Measurements from ENCODE around the gene MAPK10.
A peak's percentile ranks its signal among the peaks of the same experiment; 100 is the strongest.

Gene MAPK10

GRCh38 chr4:86359944-86360478 lies at the start of gene MAPK10:
Gene MAPK10 (minus strand): TSS chr4:86360053.
- Histone ChIP-seq H2AFZ (ENCODE audit: low read depth, low read length) (peak within 1 kb of the TSS; percentile 10), H3K9me3 (ENCODE audit: low read length) (no peaks in the 10 kb centered on the region), H3K4me3 (ENCODE audit: low read length) (peak within 1 kb of the TSS; percentile 96), H3K27me3 (ENCODE audit: insufficient read depth, low read length) (no peaks in the 10 kb centered on the region), H3K36me3 (ENCODE audit: insufficient read depth, low read length) (no peaks in the 10 kb centered on the region), H3K4me1 (ENCODE audit: insufficient read depth, low read length) (peaks cover 33% of the 10 kb centered on the region)

GRCh38 chr4:86403575-86403974 lies 43.7 kb upstream of the MAPK10 start:
- Histone ChIP-seq H3K9me3 (ENCODE audit: low read length) (no peaks in the 10 kb centered on the region), H3K4me1 (ENCODE audit: insufficient read depth, low read length) (no peaks in the 10 kb centered on the region), H2AFZ (ENCODE audit: low read depth, low read length) (no peak overlapping the region), H3K36me3 (ENCODE audit: insufficient read depth, low read length) (no peaks in the 10 kb centered on the region), H3K27me3 (ENCODE audit: insufficient read depth, low read length) (no peaks in the 10 kb centered on the region), H3K4me3 (ENCODE audit: low read length) (no peak overlapping the region)

- H3K4me1 ChIP-seq (ENCODE audit: insufficient read depth, low read length), result no peaks in the 10 kb centered on the region
- no peaks in the 10 kb centered on the region for H3K36me3 ChIP-seq (ENCODE audit: insufficient read depth, low read length)
- H3K27me3 ChIP-seq (ENCODE audit: insufficient read depth, low read length), result no peaks in the 10 kb centered on the region
- H3K9me3 ChIP-seq (ENCODE audit: low read length), result no peaks in the 10 kb centered on the region
- H2AFZ ChIP-seq (ENCODE audit: low read depth, low read length), result no peak overlapping the region
- no peak overlapping the region for H3K4me3 ChIP-seq (ENCODE audit: low read length)
Measured at GRCh38 chr4:86401826-86402225, 42.0 kb upstream of the MAPK10 start.

DNA sequence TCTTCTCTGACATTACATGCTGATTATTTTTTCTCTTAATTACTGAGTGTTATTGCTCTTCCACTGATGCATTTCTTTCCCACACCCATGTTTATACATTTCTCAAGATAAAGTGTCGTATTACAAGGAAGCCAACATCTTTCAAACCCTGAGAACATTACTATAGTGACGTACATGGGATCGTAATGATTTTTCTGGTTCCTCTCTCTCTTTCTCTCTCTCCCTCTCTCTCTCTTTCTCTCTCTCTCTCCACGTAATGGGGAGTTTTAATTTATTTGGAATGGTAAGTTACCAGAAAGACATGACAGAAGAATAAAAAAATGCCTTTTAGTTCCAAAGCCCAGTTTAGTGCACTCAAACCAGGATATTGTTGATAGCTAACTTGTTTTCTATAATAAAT lies 40.4 kb upstream of the MAPK10 start:
- Histone ChIP-seq H3K4me3 (ENCODE audit: low read length) (no peak overlapping the region), H2AFZ (ENCODE audit: low read depth, low read length) (no peak overlapping the region), H3K4me1 (ENCODE audit: insufficient read depth, low read length) (no peaks in the 10 kb centered on the region), H3K36me3 (ENCODE audit: insufficient read depth, low read length) (no peaks in the 10 kb centered on the region), H3K9me3 (ENCODE audit: low read length) (no peaks in the 10 kb centered on the region), H3K27me3 (ENCODE audit: insufficient read depth, low read length) (no peaks in the 10 kb centered on the region)

DNA sequence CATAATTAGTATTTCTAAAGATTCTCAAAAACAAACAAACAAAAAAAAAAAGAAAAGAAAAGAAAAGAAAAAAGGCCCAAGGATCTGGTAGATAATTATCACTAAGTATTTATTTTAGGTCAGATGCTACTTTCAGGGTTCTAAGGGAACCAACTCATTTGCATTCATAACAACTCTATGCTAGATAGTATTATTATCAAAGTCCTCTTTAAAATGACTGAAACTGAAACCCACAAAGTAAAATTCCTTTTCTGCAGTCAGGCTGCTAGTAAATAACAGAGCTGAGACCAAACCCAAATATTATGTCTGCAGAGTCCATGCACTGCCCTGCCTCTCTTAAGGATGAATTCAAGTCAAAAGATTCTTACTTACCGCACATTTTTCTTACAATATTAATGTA lies 38.3 kb upstream of the MAPK10 start:
- no peak overlapping the region for H2AFZ ChIP-seq (ENCODE audit: low read depth, low read length)
- no peaks in the 10 kb centered on the region for H3K27me3 ChIP-seq (ENCODE audit: insufficient read depth, low read length)
- H3K9me3 ChIP-seq (ENCODE audit: low read length), result no peaks in the 10 kb centered on the region
- H3K4me3 ChIP-seq (ENCODE audit: low read length), result no peak overlapping the region
- H3K4me1 ChIP-seq (ENCODE audit: insufficient read depth, low read length), result no peaks in the 10 kb centered on the region
- H3K36me3 ChIP-seq (ENCODE audit: insufficient read depth, low read length), result no peaks in the 10 kb centered on the region

- Histone ChIP-seq H3K27me3 (ENCODE audit: insufficient read depth, low read length) (no peaks in the 10 kb centered on the region), H2AFZ (ENCODE audit: low read depth, low read length) (no peak overlapping the region), H3K9me3 (ENCODE audit: low read length) (no peaks in the 10 kb centered on the region), H3K4me3 (ENCODE audit: low read length) (no peak overlapping the region), H3K4me1 (ENCODE audit: insufficient read depth, low read length) (peaks cover 2% of the 10 kb centered on the region), H3K36me3 (ENCODE audit: insufficient read depth, low read length) (no peaks in the 10 kb centered on the region)
Measured at GRCh38 chr4:86393749-86394148, 33.9 kb upstream of the MAPK10 start.

GRCh38 chr4:86389664-86390063 lies 29.8 kb upstream of the MAPK10 start:
- Histone ChIP-seq H3K27me3 (ENCODE audit: insufficient read depth, low read length) (no peaks in the 10 kb centered on the region), H3K4me3 (ENCODE audit: low read length) (no peak overlapping the region), H3K4me1 (ENCODE audit: insufficient read depth, low read length) (peaks cover 23% of the 10 kb centered on the region), H2AFZ (ENCODE audit: low read depth, low read length) (no peak overlapping the region), H3K9me3 (ENCODE audit: low read length) (no peaks in the 10 kb centered on the region), H3K36me3 (ENCODE audit: insufficient read depth, low read length) (no peaks in the 10 kb centered on the region)

DNA sequence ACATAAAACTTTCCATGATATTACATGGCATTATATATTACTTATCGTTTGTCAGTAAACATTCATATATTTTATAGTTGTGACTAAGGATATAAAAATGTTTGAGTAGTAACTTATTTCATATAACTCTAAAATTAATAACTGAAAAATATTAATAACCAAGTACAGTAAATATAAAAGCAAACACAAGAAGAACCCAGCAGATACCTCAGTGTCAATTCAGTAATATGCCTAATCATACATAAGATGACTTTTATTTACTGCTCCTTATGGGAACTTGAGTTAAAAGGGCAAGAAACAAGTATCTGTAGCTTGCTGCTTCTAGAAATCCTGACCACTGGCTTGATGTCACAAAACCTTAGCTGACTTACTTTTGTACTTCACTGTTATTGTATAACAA lies 28.4 kb upstream of the MAPK10 start:
- Histone ChIP-seq H3K27me3 (ENCODE audit: insufficient read depth, low read length) (no peaks in the 10 kb centered on the region), H3K4me1 (ENCODE audit: insufficient read depth, low read length) (peaks cover 23% of the 10 kb centered on the region), H3K9me3 (ENCODE audit: low read length) (no peaks in the 10 kb centered on the region)

DNA sequence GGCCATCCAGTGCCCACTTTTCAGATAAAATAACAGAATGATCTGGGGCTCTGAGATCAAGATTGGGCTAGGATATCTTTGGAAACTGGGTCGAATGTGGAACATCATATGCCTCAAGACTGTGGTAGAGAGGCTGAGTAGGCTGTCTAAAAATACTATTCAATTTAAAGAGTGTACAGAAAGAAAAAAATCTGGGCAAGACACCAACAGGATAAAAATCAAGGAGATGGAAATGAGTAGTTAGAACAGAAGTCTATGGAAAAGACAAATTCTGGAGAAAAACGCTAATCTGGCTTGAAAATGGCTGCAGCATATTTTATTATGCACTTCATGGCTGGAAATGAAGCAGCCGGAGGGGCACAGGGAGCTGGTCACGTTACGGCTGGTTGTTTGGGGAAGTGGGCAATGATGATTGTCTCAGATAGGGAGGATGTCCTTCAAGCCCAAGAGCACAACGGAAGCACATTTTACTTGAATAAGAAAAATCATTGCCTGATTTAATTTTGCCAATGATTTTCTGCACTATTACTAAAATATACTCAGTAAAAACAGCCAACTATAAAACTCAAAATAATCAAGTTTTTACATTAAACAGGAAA lies 27.1 kb upstream of the MAPK10 start:
- peak overlapping the region; percentile 51 for H2AFZ ChIP-seq (ENCODE audit: low read depth, low read length)
- H3K27me3 ChIP-seq (ENCODE audit: insufficient read depth, low read length), result no peaks in the 10 kb centered on the region
- no peaks in the 10 kb centered on the region for H3K36me3 ChIP-seq (ENCODE audit: insufficient read depth, low read length)
- H3K4me3 ChIP-seq (ENCODE audit: low read length), result no peak overlapping the region
- peaks cover 23% of the 10 kb centered on the region for H3K4me1 ChIP-seq (ENCODE audit: insufficient read depth, low read length)
- no peaks in the 10 kb centered on the region for H3K9me3 ChIP-seq (ENCODE audit: low read length)

More for the DNA sequence above, 28.4 kb upstream of the MAPK10 start:
- H2AFZ ChIP-seq (ENCODE audit: low read depth, low read length), result no peak overlapping the region
- no peaks in the 10 kb centered on the region for H3K36me3 ChIP-seq (ENCODE audit: insufficient read depth, low read length)
- H3K4me3 ChIP-seq (ENCODE audit: low read length), result no peak overlapping the region

DNA sequence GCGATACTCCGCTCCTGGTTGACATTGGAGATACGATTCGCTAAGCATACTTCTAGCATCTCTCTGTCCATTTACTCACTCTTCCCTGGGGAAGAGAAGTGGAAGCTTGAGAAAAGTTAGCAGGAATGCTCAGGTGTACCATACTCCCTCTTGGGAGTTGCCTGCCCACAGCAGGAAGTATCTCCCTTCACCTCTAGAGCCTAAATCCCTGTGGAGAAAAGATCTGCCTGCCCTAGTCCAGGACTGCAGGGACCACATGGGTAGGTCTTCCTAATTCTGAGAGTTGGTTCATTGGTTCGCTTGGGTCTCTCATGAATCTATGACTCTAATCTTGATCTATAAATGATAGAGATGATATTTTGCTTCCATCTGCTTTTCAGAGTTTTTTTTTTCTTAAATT lies 26.3 kb upstream of the MAPK10 start:
- Histone ChIP-seq H3K27me3 (ENCODE audit: insufficient read depth, low read length) (no peaks in the 10 kb centered on the region), H3K9me3 (ENCODE audit: low read length) (no peaks in the 10 kb centered on the region), H3K36me3 (ENCODE audit: insufficient read depth, low read length) (no peaks in the 10 kb centered on the region), H3K4me3 (ENCODE audit: low read length) (no peak overlapping the region), H2AFZ (ENCODE audit: low read depth, low read length) (no peak overlapping the region), H3K4me1 (ENCODE audit: insufficient read depth, low read length) (peaks cover 23% of the 10 kb centered on the region)

GRCh38 chr4:86381431-86381830 lies 21.6 kb upstream of the MAPK10 start:
- peaks cover 9% of the 10 kb centered on the region for H3K4me1 ChIP-seq (ENCODE audit: insufficient read depth, low read length)
- no peaks in the 10 kb centered on the region for H3K36me3 ChIP-seq (ENCODE audit: insufficient read depth, low read length)
- no peak overlapping the region for H3K4me3 ChIP-seq (ENCODE audit: low read length)
- H3K9me3 ChIP-seq (ENCODE audit: low read length), result no peaks in the 10 kb centered on the region
- H3K27me3 ChIP-seq (ENCODE audit: insufficient read depth, low read length), result no peaks in the 10 kb centered on the region
- H2AFZ ChIP-seq (ENCODE audit: low read depth, low read length), result no peak overlapping the region

- Histone ChIP-seq H2AFZ (ENCODE audit: low read depth, low read length) (no peak overlapping the region), H3K27me3 (ENCODE audit: insufficient read depth, low read length) (no peaks in the 10 kb centered on the region), H3K4me3 (ENCODE audit: low read length) (no peak overlapping the region), H3K9me3 (ENCODE audit: low read length) (no peaks in the 10 kb centered on the region), H3K36me3 (ENCODE audit: insufficient read depth, low read length) (no peaks in the 10 kb centered on the region), H3K4me1 (ENCODE audit: insufficient read depth, low read length) (peaks cover 7% of the 10 kb centered on the region)
Measured at GRCh38 chr4:86380181-86380724, 20.4 kb upstream of the MAPK10 start.

DNA sequence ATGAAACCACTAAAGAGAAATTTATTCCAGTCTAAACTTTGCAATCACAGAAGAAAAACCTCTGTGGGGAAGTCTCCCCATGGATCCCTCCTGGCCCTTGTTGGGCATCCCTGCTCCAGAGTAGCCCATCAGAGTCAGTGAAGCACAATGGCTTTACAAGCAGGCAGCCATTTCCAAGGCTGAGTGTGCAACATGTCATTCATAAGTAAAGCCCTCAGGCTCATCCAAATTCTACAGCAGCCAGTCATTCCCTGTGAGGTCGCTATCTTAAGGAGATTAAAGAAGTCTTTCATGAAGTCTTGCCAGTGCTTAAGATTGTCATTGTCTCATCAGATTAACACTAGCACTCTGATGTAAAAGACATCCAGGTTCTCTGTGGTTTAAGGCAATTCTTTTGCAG lies 17.0 kb upstream of the MAPK10 start:
- H3K4me3 ChIP-seq (ENCODE audit: low read length), result no peak overlapping the region
- peaks cover 7% of the 10 kb centered on the region for H3K4me1 ChIP-seq (ENCODE audit: insufficient read depth, low read length)
- H3K36me3 ChIP-seq (ENCODE audit: insufficient read depth, low read length), result no peaks in the 10 kb centered on the region
- H2AFZ ChIP-seq (ENCODE audit: low read depth, low read length), result peak overlapping the region; percentile 2
- no peaks in the 10 kb centered on the region for H3K27me3 ChIP-seq (ENCODE audit: insufficient read depth, low read length)
- H3K9me3 ChIP-seq (ENCODE audit: low read length), result no peaks in the 10 kb centered on the region

DNA sequence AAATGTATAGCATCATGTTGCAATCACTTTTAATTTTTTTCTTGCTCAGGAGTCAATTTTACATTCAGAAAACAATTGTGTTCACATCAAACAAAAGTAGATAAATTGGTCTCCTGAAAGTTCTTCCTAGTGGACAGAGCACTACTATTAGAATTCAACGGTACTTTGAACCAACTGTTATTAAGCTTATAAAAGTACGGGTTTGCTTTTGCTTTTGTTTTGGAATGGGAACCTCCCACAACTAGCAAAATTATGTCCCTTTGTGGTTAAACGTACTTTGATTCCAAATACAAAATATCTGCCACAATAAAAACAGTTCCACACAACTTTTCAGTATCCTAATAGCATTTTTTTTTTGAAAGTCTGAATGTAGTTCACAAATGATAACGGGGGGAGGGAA lies 8.6 kb upstream of the MAPK10 start:
- peaks cover 3% of the 10 kb centered on the region for H3K9me3 ChIP-seq (ENCODE audit: low read length)

More for the DNA sequence above, 8.6 kb upstream of the MAPK10 start:
- Histone ChIP-seq H3K4me1 (ENCODE audit: insufficient read depth, low read length) (no peaks in the 10 kb centered on the region), H3K4me3 (ENCODE audit: low read length) (no peak overlapping the region), H3K36me3 (ENCODE audit: insufficient read depth, low read length) (no peaks in the 10 kb centered on the region), H3K27me3 (ENCODE audit: insufficient read depth, low read length) (no peaks in the 10 kb centered on the region), H2AFZ (ENCODE audit: low read depth, low read length) (no peak overlapping the region)
